WERI-Rb-1 (cell line): ENCODE results near the gene FHOD3.

ENCODE experiments used
- DNase-seq: peaks from one replicate; pipeline ENCODE4 v3.0.0-alpha.2; 2020
- H3K27ac ChIP-seq: fragments of 250-450 bp; sonication (Bioruptor Pico); 2 replicates; pipeline ENCODE4 v1.5.1; 2020; ENCODE audit warnings: mild to moderate bottlenecking, moderate library complexity
- H3K27me3 ChIP-seq: fragments of 250-450 bp; sonication (Bioruptor Pico); 2 replicates; pipeline ENCODE4 v1.5.1; 2021; ENCODE audit warnings: mild to moderate bottlenecking, low read depth, moderate library complexity; ENCODE audit not compliant: insufficient read depth, severe bottlenecking
- H3K36me3 ChIP-seq: fragments of 250-450 bp; sonication (Bioruptor Pico); 2 replicates; pipeline ENCODE4 v1.5.1; 2020; ENCODE audit warnings: mild to moderate bottlenecking, moderate library complexity
- H3K4me3 ChIP-seq: 2 replicates; pipeline ENCODE4 v1.5.1; 2011; ENCODE audit warnings: low read depth, mild to moderate bottlenecking, control low read depth, low read length
- H3K9me3 ChIP-seq: fragments of 250-450 bp; sonication (Bioruptor Pico); 2 replicates; pipeline ENCODE4 v1.5.1; 2021; ENCODE audit warnings: mild to moderate bottlenecking, moderate library complexity; ENCODE audit not compliant: severe bottlenecking
- TF ChIP-seq, protein P1 (sequence below): IDR thresholded peaks from 2 replicates; pipeline ENCODE4 v1.5.1; 2011; ENCODE audit warnings: low read depth, mild to moderate bottlenecking, control low read depth, inconsistent platforms, low read length

Gene FHOD3

DNA sequence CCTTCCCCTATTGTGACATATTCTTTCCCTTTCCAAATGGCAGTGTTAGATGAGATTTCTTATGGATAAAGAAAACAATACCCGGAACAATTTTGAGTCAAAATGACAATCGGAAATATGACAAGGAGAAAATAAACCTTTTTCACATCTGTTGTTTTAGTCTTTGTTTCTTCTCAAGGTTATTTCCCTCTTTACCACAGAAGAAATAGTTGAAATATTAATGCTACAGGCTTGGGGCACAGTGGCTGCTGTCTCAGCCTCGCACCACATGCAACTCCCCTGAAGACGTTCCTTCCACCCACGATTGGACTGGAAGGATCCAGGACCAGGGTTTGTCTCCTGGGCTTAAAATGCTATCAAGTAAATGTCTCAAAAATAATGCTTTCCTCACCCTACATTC, 77.6 kb downstream of the FHOD3 start:
- H3K36me3 ChIP-seq: no peaks in the 10 kb centered on the region
- H3K9me3 ChIP-seq: no peaks in the 10 kb centered on the region
- H3K4me3 ChIP-seq: no peak overlapping the region
- no peaks in the 10 kb centered on the region for H3K27me3 ChIP-seq
- no peak overlapping the region for H3K27ac ChIP-seq
- DNase-seq: no peak
- TF ChIP-seq, protein P1, sequence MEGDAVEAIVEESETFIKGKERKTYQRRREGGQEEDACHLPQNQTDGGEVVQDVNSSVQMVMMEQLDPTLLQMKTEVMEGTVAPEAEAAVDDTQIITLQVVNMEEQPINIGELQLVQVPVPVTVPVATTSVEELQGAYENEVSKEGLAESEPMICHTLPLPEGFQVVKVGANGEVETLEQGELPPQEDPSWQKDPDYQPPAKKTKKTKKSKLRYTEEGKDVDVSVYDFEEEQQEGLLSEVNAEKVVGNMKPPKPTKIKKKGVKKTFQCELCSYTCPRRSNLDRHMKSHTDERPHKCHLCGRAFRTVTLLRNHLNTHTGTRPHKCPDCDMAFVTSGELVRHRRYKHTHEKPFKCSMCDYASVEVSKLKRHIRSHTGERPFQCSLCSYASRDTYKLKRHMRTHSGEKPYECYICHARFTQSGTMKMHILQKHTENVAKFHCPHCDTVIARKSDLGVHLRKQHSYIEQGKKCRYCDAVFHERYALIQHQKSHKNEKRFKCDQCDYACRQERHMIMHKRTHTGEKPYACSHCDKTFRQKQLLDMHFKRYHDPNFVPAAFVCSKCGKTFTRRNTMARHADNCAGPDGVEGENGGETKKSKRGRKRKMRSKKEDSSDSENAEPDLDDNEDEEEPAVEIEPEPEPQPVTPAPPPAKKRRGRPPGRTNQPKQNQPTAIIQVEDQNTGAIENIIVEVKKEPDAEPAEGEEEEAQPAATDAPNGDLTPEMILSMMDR: no peak

DNA sequence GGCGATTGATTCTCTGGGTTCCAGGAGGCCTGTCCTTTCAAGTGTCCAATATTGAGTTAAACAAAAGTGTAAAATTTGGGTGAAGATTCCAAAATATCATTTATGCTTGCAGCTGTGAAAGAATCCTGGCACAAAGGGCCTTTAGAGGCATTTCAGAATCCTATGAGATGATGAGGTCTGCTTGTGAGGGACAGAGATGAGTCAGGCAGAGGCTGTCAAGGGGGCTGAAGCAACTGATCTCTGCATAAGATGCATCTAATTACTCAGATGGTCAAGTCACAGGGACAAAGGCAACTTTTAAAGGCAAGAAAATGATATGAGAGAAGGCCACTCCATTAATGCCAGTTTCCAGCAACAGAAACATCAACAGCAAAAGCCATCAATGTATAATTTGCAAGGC, 78.8 kb downstream of the FHOD3 start:
- TF ChIP-seq, protein P1: no peak
- H3K4me3 ChIP-seq: no peak overlapping the region
- no peak overlapping the region for H3K27ac ChIP-seq
- no peaks in the 10 kb centered on the region for H3K27me3 ChIP-seq
- no peaks in the 10 kb centered on the region for H3K9me3 ChIP-seq
- no peak for DNase-seq
- H3K36me3 ChIP-seq: no peaks in the 10 kb centered on the region

DNA sequence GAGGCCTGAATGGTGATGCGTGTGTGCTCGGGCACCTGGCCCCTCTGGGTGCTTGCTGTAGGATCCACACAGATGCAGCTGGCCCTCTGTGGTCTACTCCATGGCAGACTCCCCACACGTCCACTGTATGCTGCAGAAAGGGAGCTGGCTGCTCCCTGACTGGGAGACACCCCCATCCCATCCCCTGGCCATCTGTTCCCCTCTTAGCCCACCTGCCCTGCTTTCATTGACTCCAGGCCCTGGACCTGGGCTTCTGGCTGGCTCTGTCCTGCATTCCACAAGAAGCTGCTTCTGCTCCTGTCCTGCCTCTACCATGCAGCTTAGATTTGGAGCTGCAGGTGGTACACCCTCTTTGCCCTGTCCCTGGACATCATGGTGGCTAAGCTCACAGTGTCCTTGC, 80.1 kb downstream of the FHOD3 start:
- TF ChIP-seq, protein P1: no peak
- Histone ChIP-seq H3K9me3 (no peaks in the 10 kb centered on the region), H3K27me3 (no peaks in the 10 kb centered on the region), H3K36me3 (no peaks in the 10 kb centered on the region), H3K27ac (peak overlapping the region; percentile 65), H3K4me3 (no peak overlapping the region)
- DNase-seq: peak; percentile 63

DNA sequence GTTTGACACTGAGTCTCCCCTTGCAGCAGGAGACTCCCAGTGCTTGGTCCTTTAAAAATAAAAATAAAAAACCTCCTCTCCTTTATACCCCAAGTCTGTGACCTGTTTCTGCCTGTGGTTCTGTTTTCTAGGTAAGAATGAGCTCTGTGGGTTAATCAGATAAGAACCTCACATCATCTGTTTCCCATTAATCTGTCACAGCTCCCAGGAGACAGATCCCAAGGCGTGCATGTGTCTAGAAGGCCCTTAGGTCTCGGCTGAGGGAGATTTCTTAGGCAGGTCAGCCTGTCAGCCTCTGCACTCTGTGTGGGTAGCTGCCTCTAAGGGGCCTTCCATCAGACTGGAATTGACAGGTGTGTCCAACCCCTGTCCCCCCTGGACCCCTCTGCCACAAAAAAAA, 80.7 kb downstream of the FHOD3 start:
- Histone ChIP-seq H3K36me3 (no peaks in the 10 kb centered on the region), H3K4me3 (no peak overlapping the region), H3K27ac (peak overlapping the region; percentile 65), H3K27me3 (no peaks in the 10 kb centered on the region), H3K9me3 (no peaks in the 10 kb centered on the region)
- TF ChIP-seq, protein P1: no peak
- DNase-seq: peak; percentile 79

DNA sequence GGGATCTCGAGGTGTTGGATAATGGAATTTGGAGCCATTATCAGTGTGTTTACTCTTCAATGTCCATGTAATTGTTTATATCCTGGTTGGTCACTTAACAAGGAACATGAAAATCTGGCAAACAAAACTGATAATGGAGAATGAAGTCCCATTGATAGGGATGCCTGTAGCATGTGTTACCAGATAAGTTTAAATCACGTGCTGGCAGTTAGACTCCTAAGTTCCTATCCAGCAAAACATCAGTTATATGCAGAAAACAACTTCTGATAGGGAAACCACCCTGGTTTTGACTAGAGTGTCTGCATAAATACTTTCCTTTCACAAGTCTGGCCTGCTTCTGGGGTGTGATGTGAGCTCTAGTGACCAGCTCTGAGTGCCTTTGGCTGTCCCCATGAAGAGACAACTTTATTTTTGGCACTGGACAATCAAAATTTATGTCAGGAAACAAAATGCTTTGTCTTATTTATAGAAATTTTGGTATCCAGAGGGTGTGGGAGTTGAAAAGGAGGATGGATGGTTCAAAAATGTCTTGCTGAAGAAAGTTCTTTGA, 82.0 kb downstream of the FHOD3 start:
- H3K4me3 ChIP-seq: no peak overlapping the region
- H3K9me3 ChIP-seq: no peaks in the 10 kb centered on the region
- H3K27ac ChIP-seq: peak overlapping the region; percentile 65
- TF ChIP-seq, protein P1: no peak
- no peak for DNase-seq
- H3K27me3 ChIP-seq: no peaks in the 10 kb centered on the region
- H3K36me3 ChIP-seq: no peaks in the 10 kb centered on the region

DNA sequence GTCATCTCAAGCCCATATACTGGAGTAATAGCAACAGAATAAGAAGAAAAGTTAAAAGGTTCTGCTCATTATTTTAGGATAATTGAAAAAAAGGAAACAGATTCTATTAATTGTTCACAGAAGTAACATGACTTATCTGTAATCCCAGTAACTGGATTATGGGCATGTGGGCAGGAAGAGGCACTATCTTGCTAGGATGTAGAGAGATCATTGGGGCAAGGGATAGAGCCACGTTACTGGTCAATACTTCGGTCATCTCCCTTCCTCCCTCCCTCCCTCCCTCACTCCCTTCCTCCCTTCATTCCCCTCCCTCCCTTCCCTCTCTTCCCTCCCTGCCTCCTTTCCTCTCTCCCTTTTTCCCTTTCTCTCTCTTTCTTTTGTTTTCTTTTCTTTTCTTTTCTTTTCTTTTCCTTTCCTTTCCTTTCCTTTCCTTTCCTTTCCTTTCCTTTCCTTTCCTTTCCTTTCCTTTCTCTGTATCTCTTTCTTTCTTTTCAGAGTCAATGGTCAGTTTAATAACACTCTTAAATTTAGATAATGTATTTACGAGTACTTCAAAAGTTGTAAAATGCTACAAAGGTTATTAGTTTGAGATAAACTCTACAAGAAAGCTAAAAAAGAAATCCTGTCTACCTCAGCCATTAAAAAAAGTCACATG, 82.8 kb downstream of the FHOD3 start:
- no peak for DNase-seq
- no peaks in the 10 kb centered on the region for H3K9me3 ChIP-seq
- H3K4me3 ChIP-seq: no peak overlapping the region
- no peak overlapping the region for H3K27ac ChIP-seq
- no peaks in the 10 kb centered on the region for H3K27me3 ChIP-seq
- no peaks in the 10 kb centered on the region for H3K36me3 ChIP-seq
- TF ChIP-seq, protein P1: no peak
